ENCODE measurements around the gene RUNX2.

Gene RUNX2

DNA sequence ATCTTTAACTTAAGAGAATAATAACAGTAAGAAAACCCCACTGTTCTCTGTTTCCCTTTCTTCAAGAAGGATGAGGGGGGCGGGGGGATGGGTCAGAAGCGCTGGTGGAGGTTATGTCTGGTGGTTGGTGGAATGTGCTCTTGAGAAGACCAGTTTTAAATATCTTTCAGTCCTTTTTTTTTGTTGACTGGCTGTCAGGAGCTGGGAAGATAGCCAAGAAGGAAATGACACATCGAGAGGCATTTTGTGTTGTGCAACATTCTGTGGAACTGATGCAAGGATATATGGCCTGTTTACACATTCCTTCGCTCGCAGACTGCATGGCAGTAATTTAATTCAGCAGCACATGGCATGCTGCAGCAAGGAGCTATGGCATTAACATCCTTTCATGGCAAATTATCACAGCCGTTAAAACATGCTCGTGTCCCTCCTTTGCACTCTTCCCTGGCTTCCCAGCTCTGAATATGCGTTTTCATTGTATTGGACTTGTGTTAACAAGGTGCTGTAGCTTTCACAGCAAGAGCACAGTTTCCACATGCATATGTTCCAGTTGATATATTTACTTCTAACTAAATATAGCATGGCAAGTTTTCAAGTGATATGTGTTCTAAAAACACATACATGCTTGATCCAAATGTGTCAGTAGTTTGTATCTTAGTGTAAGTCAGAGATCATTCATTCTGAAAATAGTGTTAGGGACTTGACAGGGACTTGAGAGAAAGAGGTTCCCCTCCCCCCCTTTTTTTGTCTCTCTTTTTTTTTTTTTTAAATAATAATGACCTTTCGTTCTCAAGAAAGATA is 117.8 kb downstream of the RUNX2 start (continued):
- TF ChIP-seq, protein P1, sequence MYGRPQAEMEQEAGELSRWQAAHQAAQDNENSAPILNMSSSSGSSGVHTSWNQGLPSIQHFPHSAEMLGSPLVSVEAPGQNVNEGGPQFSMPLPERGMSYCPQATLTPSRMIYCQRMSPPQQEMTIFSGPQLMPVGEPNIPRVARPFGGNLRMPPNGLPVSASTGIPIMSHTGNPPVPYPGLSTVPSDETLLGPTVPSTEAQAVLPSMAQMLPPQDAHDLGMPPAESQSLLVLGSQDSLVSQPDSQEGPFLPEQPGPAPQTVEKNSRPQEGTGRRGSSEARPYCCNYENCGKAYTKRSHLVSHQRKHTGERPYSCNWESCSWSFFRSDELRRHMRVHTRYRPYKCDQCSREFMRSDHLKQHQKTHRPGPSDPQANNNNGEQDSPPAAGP (tag by site-specific recombination; IDR thresholded peaks at IDR 0.05): peak; percentile 74; the same call in 1 of the 2 replicates
- peak; percentile 3 for TF ChIP-seq MZF1 (tag by site-specific recombination; IDR thresholded peaks at IDR 0.05; ENCODE audit: borderline replicate concordance)
- no peak for TF ChIP-seq SALL2 (tag by site-specific recombination; IDR thresholded peaks at IDR 0.05; ENCODE audit: borderline replicate concordance)
- TF ChIP-seq ZEB2 (tag by site-specific recombination; IDR thresholded peaks at IDR 0.05): peak; percentile 97
- peak; percentile 90 for TF ChIP-seq ZBTB17 (tag by site-specific recombination; IDR thresholded peaks at IDR 0.05)
- TF ChIP-seq, protein P2, sequence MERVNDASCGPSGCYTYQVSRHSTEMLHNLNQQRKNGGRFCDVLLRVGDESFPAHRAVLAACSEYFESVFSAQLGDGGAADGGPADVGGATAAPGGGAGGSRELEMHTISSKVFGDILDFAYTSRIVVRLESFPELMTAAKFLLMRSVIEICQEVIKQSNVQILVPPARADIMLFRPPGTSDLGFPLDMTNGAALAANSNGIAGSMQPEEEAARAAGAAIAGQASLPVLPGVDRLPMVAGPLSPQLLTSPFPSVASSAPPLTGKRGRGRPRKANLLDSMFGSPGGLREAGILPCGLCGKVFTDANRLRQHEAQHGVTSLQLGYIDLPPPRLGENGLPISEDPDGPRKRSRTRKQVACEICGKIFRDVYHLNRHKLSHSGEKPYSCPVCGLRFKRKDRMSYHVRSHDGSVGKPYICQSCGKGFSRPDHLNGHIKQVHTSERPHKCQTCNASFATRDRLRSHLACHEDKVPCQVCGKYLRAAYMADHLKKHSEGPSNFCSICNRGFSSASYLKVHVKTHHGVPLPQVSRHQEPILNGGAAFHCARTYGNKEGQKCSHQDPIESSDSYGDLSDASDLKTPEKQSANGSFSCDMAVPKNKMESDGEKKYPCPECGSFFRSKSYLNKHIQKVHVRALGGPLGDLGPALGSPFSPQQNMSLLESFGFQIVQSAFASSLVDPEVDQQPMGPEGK (tag by site-specific recombination; IDR thresholded peaks at IDR 0.05): peak; percentile 63
- TF ChIP-seq ZNF302 (tag by site-specific recombination; IDR thresholded peaks at IDR 0.05; ENCODE audit: low read depth): no peak
- 0 out of 2 replicates have a peak, but pooled peaks have one; percentile 3 for TF ChIP-seq ZNF654 (tag by site-specific recombination; IDR thresholded peaks at IDR 0.05; ENCODE audit: low read depth)
- TF ChIP-seq, protein P3, sequence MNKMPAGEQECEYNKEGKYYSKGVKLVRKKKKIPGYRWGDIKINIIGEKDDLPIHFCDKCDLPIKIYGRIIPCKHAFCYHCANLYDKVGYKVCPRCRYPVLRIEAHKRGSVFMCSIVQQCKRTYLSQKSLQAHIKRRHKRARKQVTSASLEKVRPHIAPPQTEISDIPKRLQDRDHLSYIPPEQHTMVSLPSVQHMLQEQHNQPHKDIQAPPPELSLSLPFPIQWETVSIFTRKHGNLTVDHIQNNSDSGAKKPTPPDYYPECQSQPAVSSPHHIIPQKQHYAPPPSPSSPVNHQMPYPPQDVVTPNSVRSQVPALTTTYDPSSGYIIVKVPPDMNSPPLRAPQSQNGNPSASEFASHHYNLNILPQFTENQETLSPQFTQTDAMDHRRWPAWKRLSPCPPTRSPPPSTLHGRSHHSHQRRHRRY (tag by site-specific recombination; IDR thresholded peaks at IDR 0.05): no peak
- no peak for TF ChIP-seq YY1 (tag by site-specific recombination; IDR thresholded peaks at IDR 0.05)
- peak; percentile 57; the same call in 1 of the 2 replicates for TF ChIP-seq KLF16 (tag by site-specific recombination; IDR thresholded peaks at IDR 0.05)
- peak; percentile 55; the same call in 1 of the 2 replicates for TF ChIP-seq KLF8 (tag by site-specific recombination; IDR thresholded peaks at IDR 0.05)
- peak; percentile 68; the same call in 1 of the 2 replicates for TF ChIP-seq PRDM1 (tag by site-specific recombination; IDR thresholded peaks at IDR 0.05)
- TF ChIP-seq ZNF324 (tag by site-specific recombination; IDR thresholded peaks at IDR 0.05): peak; percentile 92
- no peak for TF ChIP-seq ZNF354C (tag by site-specific recombination; IDR thresholded peaks at IDR 0.05; ENCODE audit: borderline replicate concordance, low read depth)
- TF ChIP-seq ZNF24 (tag by site-specific recombination; IDR thresholded peaks at IDR 0.05): peak; percentile 85
- TF ChIP-seq ZFP37 (tag by site-specific recombination; IDR thresholded peaks at IDR 0.05): no peak
- TF ChIP-seq HOXD13 (CRISPR knock-in tag; IDR thresholded peaks at IDR 0.05; ENCODE audit: borderline replicate concordance): peak; percentile 81
- TF ChIP-seq, protein P4, sequence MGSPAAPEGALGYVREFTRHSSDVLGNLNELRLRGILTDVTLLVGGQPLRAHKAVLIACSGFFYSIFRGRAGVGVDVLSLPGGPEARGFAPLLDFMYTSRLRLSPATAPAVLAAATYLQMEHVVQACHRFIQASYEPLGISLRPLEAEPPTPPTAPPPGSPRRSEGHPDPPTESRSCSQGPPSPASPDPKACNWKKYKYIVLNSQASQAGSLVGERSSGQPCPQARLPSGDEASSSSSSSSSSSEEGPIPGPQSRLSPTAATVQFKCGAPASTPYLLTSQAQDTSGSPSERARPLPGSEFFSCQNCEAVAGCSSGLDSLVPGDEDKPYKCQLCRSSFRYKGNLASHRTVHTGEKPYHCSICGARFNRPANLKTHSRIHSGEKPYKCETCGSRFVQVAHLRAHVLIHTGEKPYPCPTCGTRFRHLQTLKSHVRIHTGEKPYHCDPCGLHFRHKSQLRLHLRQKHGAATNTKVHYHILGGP (tag by site-specific recombination; IDR thresholded peaks at IDR 0.05): no peak
- TF ChIP-seq, protein P5, sequence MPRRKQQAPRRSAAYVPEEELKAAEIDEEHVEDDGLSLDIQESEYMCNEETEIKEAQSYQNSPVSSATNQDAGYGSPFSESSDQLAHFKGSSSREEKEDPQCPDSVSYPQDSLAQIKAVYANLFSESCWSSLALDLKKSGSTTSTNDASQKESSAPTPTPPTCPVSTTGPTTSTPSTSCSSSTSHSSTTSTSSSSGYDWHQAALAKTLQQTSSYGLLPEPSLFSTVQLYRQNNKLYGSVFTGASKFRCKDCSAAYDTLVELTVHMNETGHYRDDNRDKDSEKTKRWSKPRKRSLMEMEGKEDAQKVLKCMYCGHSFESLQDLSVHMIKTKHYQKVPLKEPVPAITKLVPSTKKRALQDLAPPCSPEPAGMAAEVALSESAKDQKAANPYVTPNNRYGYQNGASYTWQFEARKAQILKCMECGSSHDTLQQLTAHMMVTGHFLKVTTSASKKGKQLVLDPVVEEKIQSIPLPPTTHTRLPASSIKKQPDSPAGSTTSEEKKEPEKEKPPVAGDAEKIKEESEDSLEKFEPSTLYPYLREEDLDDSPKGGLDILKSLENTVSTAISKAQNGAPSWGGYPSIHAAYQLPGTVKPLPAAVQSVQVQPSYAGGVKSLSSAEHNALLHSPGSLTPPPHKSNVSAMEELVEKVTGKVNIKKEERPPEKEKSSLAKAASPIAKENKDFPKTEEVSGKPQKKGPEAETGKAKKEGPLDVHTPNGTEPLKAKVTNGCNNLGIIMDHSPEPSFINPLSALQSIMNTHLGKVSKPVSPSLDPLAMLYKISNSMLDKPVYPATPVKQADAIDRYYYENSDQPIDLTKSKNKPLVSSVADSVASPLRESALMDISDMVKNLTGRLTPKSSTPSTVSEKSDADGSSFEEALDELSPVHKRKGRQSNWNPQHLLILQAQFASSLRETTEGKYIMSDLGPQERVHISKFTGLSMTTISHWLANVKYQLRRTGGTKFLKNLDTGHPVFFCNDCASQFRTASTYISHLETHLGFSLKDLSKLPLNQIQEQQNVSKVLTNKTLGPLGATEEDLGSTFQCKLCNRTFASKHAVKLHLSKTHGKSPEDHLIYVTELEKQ (tag by site-specific recombination; IDR thresholded peaks at IDR 0.05; ENCODE audit: borderline replicate concordance): peak; percentile 91
- TF ChIP-seq, protein P6, sequence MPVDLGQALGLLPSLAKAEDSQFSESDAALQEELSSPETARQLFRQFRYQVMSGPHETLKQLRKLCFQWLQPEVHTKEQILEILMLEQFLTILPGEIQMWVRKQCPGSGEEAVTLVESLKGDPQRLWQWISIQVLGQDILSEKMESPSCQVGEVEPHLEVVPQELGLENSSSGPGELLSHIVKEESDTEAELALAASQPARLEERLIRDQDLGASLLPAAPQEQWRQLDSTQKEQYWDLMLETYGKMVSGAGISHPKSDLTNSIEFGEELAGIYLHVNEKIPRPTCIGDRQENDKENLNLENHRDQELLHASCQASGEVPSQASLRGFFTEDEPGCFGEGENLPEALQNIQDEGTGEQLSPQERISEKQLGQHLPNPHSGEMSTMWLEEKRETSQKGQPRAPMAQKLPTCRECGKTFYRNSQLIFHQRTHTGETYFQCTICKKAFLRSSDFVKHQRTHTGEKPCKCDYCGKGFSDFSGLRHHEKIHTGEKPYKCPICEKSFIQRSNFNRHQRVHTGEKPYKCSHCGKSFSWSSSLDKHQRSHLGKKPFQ (tag by site-specific recombination; IDR thresholded peaks at IDR 0.05): no peak
- no peak for TF ChIP-seq ZNF626 (tag by site-specific recombination; IDR thresholded peaks at IDR 0.05)
- TF ChIP-seq YY2 (tag by site-specific recombination; IDR thresholded peaks at IDR 0.05): peak; percentile 77; the same call in 1 of the 2 replicates
- TF ChIP-seq ZNF211 (tag by site-specific recombination; IDR thresholded peaks at IDR 0.05; ENCODE audit: low read depth): no peak
- TF ChIP-seq, protein P7, sequence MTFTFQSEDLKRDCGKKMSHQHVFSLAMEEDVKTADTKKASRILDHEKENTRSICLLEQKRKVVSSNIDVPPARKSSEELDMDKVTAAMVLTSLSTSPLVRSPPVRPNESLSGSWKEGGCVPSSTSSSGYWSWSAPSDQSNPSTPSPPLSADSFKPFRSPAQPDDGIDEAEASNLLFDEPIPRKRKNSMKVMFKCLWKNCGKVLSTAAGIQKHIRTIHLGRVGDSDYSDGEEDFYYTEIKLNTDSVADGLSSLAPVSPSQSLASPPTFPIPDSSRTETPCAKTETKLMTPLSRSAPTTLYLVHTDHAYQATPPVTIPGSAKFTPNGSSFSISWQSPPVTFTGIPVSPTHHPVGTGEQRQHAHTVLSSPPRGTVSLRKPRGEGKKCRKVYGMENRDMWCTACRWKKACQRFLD (tag by site-specific recombination; IDR thresholded peaks at IDR 0.05): no peak
- peak; percentile 66; the same call in 1 of the 2 replicates for TF ChIP-seq ZNF394 (tag by site-specific recombination; IDR thresholded peaks at IDR 0.05; ENCODE audit: borderline replicate concordance)
- TF ChIP-seq ZFP69B (tag by site-specific recombination; IDR thresholded peaks at IDR 0.05): peak; percentile 86
